ENCODE measurements around the gene SH3BP1. TPM values are rescaled to one million over a fixed set of nuclear protein-coding genes. Genes with fewer than 3 reads are reported as not detected.

Gene SH3BP1
- total RNA-seq, 1 experiment from 2014 or later, result 5.5 TPM

Small RNA genes lying within 50 kb of the gene (small RNA-seq; reads per million reads assigned to genes)
- gene RN7SL385P, result 0 to 0.05 reads per million in 2 experiments

Other genes with a start within 250 kb of the SH3BP1 start
- 0.34 and 0.40 TPM in 2 replicates for gene ELFN2, start 212.2 kb upstream of the SH3BP1 start, total RNA-seq (2014; rRNA removed; shearing (Covaris generic))
- gene MFNG, start 153.3 kb upstream of the SH3BP1 start, total RNA-seq (2014; rRNA removed; shearing (Covaris generic)), result 0.37 TPM in 1 of 2 replicates, not detected in the other
- 2.0 and 3.1 TPM in 2 replicates for gene CARD10, start 120.3 kb upstream of the SH3BP1 start, total RNA-seq (2014; rRNA removed; shearing (Covaris generic))
- 25.4 and 30.7 TPM in 2 replicates for gene CDC42EP1, start 79.2 kb upstream of the SH3BP1 start, total RNA-seq (2014; rRNA removed; shearing (Covaris generic))
- gene LGALS2, start 59.6 kb upstream of the SH3BP1 start, total RNA-seq (2014; rRNA removed; shearing (Covaris generic)), result not detected in 2 replicates
- gene GGA1, start 30.8 kb upstream of the SH3BP1 start, total RNA-seq (2014; rRNA removed; shearing (Covaris generic)), result 62.0 and 70.3 TPM in 2 replicates
- gene PDXP, start 19.1 kb downstream of the SH3BP1 start, total RNA-seq (2014; rRNA removed; shearing (Covaris generic)), result 61.7 and 64.4 TPM in 2 replicates
- gene LGALS1, start 36.0 kb downstream of the SH3BP1 start, total RNA-seq (2014; rRNA removed; shearing (Covaris generic)), result 978 and 1,315 TPM in 2 replicates
- gene NOL12, start 46.7 kb downstream of the SH3BP1 start, total RNA-seq (2014; rRNA removed; shearing (Covaris generic)), result 50.7 and 57.9 TPM in 2 replicates
- gene TRIOBP, start 57.4 kb downstream of the SH3BP1 start, total RNA-seq (2014; rRNA removed; shearing (Covaris generic)), result 22.4 and 25.6 TPM in 2 replicates
- 29.3 and 32.5 TPM in 2 replicates for gene GCAT, start 168.3 kb downstream of the SH3BP1 start, total RNA-seq (2014; rRNA removed; shearing (Covaris generic))
- gene GALR3, start 183.7 kb downstream of the SH3BP1 start, total RNA-seq (2014; rRNA removed; shearing (Covaris generic)), result not detected in 2 replicates
- 47.7 and 50.8 TPM in 2 replicates for gene ANKRD54, start 204.7 kb downstream of the SH3BP1 start, total RNA-seq (2014; rRNA removed; shearing (Covaris generic))
- gene EIF3L, start 209.8 kb downstream of the SH3BP1 start, total RNA-seq (2014; rRNA removed; shearing (Covaris generic)), result 664 and 804 TPM in 2 replicates